HUES64 (cell line): ENCODE results near the gene TMED4.
"Not testable (repeated sequence)": the region's sequence is repeated elsewhere in the genome, so short reads cannot be mapped to it uniquely, and the experiment has no call there.

Experiments used
- H3K27ac ChIP-seq: 2 replicates; pipeline ENCODE4 v1.7.0; 2013; ENCODE audit warnings: low read depth, low read length, inconsistent platforms
- H3K27me3 ChIP-seq: 2 replicates; pipeline ENCODE4 v1.6.1; 2013; ENCODE audit warnings: mild to moderate bottlenecking, low read length; ENCODE audit not compliant: insufficient read depth
- H3K36me3 ChIP-seq: 2 replicates; pipeline ENCODE4 v1.6.1; 2013; ENCODE audit warnings: mild to moderate bottlenecking, low read length; ENCODE audit not compliant: insufficient read depth
- H3K4me1 ChIP-seq: 2 replicates; pipeline ENCODE4 v1.6.1; 2013; ENCODE audit warnings: mild to moderate bottlenecking, low read length, moderate library complexity; ENCODE audit not compliant: insufficient read depth
- H3K4me3 ChIP-seq: 2 replicates; pipeline ENCODE4 v1.5.1; 2013; ENCODE audit warnings: mild to moderate bottlenecking, low read length, moderate library complexity
- H3K9ac ChIP-seq: 2 replicates; pipeline ENCODE4 v1.6.1; 2013; ENCODE audit warnings: mild to moderate bottlenecking, low read depth, low read length
- H3K9me3 ChIP-seq: 2 replicates; pipeline ENCODE4 v1.6.1; 2013; ENCODE audit warnings: low read depth, low read length; ENCODE audit not compliant: insufficient read depth
- WGBS: fragments of 150-250, 120-280 bp; methylation state at CpG from one replicate; pipeline ENCODE4 v1.1.7; 2013; ENCODE audit warnings: missing lambda C conversion rate; 5-methylcytosine and 5-hydroxymethylcytosine counted together

TMED4 gene

DNA sequence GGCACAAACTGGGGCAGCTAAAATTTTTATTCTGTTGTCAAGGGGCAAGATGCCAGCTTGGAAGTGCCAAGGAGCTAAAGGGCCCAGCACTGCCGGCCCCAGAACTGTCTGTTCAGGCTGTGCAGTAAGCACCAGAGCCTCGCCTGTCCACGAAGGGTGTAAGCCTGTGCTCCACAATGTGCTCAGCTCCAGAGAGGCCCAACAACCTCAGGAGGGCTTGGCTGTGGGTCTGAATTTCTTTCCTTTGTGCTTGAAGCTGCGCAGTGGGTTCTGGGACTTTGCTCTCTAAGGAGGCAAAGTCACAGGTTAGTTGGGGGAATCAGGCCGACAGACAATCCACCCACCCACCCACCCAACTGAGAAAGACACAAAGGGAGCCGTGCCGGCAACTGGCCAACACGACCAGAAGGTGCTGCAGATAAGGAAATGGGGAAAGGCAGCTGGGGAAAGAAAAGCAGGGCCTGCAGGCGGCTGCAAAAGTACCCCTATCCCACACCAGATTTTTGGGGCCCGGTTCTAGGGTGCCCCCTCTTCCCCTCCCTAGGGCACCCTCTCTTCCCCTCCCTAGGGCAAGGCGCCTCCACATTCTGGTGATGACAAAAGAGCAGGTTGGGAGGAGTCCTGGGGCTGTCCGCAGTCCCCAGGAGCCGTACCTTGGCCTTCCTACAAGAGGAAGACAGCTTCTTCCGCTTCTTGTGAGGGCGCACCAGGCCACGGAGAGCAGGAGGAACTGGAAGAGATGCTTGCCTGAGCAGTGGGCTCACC, 16.1 kb downstream of the TMED4 start:
- Histone ChIP-seq H3K27ac (no peak overlapping the region), H3K4me1 (no peaks in the 10 kb centered on the region), H3K9ac (no peak overlapping the region), H3K36me3 (peaks cover 69% of the 10 kb centered on the region), H3K9me3 (no peaks in the 10 kb centered on the region), H3K4me3 (no peak overlapping the region), H3K27me3 (no peaks in the 10 kb centered on the region)
- whole genome bisulfite sequencing, result 91% methylated on average over 11 of the region's 16 CpGs

DNA sequence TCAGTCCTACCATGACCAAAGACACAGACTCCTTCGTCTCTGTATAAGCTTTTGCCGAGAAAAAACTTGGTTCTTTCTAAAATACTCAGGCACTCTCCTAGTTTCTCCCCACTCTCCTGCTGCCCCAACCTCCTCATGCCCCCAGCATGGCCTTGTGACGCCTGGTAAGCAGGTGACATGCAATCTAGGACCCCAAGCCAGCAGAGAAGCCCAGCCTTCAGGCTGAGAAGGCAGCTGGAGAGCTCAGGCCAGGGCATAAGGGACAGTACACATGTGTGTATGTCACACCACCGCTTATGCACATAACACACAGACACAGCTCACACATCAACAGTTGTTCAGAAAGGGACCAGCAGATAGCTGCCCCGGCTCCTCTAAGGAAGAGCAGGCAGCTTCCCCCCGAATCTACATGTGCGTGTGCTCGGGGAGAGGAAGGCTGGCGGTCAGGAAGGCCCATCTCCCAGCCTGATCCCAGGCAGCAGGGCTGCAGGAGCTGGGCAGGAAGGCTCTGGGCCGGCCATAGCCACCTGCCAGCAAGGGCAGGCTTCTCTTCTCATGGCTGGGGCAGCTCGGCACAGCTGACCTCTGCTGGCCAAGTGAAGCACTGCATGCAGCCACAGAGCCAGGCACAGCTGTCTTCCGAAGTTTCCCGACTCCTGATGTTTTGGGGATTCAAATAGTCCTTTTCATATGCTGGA, 16.8 kb downstream of the TMED4 start:
- no peaks in the 10 kb centered on the region for H3K27me3 ChIP-seq
- no peak overlapping the region for H3K9ac ChIP-seq
- WGBS, result 80% methylated on average over 13 of the region's 13 CpGs
- peaks cover 62% of the 10 kb centered on the region for H3K36me3 ChIP-seq
- no peaks in the 10 kb centered on the region for H3K9me3 ChIP-seq
- no peak overlapping the region for H3K27ac ChIP-seq
- no peak overlapping the region for H3K4me3 ChIP-seq
- H3K4me1 ChIP-seq, result no peaks in the 10 kb centered on the region

DNA sequence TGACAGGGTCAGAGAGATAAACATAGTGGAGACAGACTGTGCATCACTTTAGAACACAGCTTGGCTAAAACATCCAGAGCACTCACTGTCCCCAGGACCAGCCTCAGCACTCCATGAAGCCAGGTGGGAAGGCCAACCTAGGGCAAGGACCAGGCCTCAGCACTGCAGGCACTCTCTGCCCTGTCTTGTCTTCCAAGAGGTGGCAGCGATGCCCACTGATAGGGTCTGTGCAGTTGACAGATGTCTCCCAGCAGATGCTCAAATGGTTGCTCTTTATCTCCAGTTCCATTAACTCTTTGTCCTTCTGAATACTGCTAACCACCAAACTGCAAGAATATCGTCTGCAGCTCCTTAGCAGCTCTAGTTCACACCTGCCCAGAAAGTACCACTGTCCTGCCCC, 17.4 kb downstream of the TMED4 start:
- no peak overlapping the region for H3K27ac ChIP-seq
- H3K36me3 ChIP-seq, result peaks cover 56% of the 10 kb centered on the region
- H3K4me1 ChIP-seq, result no peaks in the 10 kb centered on the region
- H3K27me3 ChIP-seq, result no peaks in the 10 kb centered on the region
- H3K4me3 ChIP-seq, result no peak overlapping the region
- no peak overlapping the region for H3K9ac ChIP-seq
- no peaks in the 10 kb centered on the region for H3K9me3 ChIP-seq
- over 99% methylated on average over 2 of the region's 2 CpGs for WGBS

DNA sequence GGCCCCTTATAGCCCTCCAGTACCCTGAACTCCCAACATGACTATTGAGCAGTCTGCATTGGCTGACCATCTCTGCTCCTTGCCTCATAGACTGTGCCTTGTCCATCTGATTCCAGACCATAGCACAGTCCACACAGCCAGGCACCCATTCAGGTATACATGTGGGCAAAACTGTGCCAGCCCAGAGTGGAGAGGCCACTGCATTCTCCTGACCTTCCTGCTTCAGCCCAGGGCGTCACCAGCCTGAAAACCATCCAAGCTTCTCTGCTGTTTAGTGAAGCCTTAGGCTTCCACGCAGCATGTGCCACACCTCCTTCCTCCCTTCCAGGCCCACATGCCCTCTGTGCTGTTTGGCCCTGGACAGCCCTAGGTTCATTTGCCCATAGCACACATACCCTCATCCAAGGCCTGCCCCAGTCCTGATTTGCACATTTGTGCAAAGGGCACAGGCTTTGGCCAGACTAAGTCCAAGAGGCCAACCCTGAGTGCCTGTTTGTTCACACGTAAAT, 18.8 kb downstream of the TMED4 start:
- 92% methylated on average over 3 of the region's 3 CpGs for WGBS
- Histone ChIP-seq H3K4me1 (no peaks in the 10 kb centered on the region), H3K27ac (no peak overlapping the region), H3K9me3 (no peaks in the 10 kb centered on the region), H3K4me3 (no peak overlapping the region), H3K27me3 (no peaks in the 10 kb centered on the region), H3K36me3 (peaks cover 42% of the 10 kb centered on the region), H3K9ac (no peak overlapping the region)

DNA sequence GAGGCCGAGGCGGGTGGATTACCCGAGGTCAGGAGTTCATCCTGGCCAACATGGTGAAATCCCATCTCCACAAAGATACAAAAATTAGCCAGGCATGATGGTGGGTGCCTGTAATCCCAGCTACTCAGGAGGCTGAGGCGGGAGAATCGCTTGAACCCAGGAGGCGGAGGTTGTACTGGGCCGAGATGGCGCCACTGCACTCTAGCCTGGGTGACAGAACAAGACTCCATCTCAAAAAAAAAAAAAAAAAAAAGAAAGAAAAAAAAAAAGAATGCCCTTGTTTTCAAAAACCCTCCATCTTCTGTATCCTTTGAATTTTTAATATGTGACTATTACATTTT, 19.4 kb downstream of the TMED4 start:
- WGBS, result 88% methylated on average over 7 of the region's 8 CpGs
- peaks cover 36% of the 10 kb centered on the region for H3K36me3 ChIP-seq
- H3K4me3 ChIP-seq, H3K9me3 ChIP-seq, H3K4me1 ChIP-seq, H3K9ac ChIP-seq, H3K27ac ChIP-seq, H3K27me3 ChIP-seq: not testable (repeated sequence)

DNA sequence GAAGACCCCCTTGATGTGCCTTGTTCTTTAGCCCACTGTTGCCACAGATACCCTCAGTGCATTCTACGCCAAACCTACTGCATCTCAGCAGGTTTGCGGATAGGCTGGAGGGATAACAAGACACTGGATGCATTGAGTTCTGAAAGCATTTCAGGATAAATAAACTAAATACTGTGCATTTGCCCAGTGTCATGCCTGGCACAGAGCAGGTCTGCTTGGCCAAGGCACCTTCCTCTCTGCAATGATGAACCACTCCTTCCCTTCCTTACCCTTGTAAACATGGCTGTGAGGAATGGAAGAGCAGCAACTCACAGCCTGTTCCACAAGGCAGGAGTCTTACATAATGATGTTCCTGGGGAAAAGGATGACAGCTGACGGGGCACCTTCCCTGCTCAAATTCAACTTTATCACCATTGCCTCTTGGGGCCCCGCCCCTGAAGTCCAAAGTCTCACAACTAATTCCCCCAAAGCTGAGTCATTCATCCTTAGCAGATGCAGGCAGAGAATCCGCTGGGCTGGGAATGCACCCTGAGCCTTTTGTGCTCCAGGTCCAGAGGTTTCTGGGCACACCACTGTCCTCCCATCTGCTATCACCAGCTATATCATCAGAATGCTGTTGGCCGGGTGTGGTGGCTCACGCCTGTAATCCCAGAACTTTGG, 19.9 kb downstream of the TMED4 start:
- Histone ChIP-seq H3K4me3 (no peak overlapping the region), H3K4me1 (no peaks in the 10 kb centered on the region), H3K27ac (no peak overlapping the region), H3K9ac (no peak overlapping the region), H3K9me3 (no peaks in the 10 kb centered on the region), H3K27me3 (no peaks in the 10 kb centered on the region), H3K36me3 (peaks cover 31% of the 10 kb centered on the region)
- 87% methylated on average over 7 of the region's 7 CpGs for WGBS

DNA sequence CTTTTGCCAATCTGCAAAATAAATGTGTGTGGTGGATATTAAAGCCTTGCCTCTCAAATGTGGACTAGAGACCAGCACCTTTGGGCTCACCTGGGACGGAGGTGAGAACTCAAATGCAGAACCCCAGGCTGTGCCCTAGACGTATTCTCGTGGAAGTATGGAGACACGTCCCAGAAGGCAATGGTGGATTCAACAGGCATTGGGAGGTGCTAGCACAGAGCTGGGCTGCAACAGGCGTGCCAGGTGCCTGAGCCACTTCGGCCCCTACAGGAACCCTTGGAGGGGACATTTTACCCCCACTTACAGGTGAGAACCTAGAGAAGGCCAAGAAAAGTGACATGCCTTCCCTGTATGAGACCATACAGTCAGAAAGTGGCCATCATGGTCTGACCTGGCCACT, 20.6 kb downstream of the TMED4 start:
- WGBS, result 89% methylated on average over 6 of the region's 6 CpGs
- H3K9me3 ChIP-seq, result no peaks in the 10 kb centered on the region
- no peaks in the 10 kb centered on the region for H3K27me3 ChIP-seq
- H3K4me1 ChIP-seq, result no peaks in the 10 kb centered on the region
- no peak overlapping the region for H3K27ac ChIP-seq
- peaks cover 25% of the 10 kb centered on the region for H3K36me3 ChIP-seq
- H3K4me3 ChIP-seq, result no peak overlapping the region
- no peak overlapping the region for H3K9ac ChIP-seq

DNA sequence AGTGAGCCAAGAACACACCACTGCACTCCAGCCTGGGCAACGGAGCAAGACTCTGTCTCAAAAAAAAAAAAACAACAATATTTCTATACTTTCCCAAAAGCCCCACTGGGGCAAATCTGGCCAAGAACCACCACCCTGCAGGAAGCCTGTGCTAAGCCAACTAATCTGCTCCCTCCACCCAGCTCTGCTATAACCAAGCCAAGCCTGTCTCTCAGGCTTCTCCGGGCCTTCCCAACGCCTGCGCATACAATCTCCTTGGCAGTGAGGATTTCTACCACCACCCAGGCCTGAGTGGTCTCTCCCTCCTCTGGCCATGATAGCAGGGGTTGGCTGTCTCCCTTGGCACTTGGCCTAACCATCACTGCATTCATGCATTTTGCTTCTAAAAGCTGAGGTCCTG, 22.5 kb downstream of the TMED4 start:
- H3K4me1 ChIP-seq, result no peaks in the 10 kb centered on the region
- no peaks in the 10 kb centered on the region for H3K9me3 ChIP-seq
- H3K9ac ChIP-seq, result no peak overlapping the region
- H3K27me3 ChIP-seq, result no peaks in the 10 kb centered on the region
- H3K27ac ChIP-seq, result no peak overlapping the region
- peaks cover 7% of the 10 kb centered on the region for H3K36me3 ChIP-seq
- H3K4me3 ChIP-seq, result no peak overlapping the region
- WGBS, result 92% methylated on average over 4 of the region's 4 CpGs

DNA sequence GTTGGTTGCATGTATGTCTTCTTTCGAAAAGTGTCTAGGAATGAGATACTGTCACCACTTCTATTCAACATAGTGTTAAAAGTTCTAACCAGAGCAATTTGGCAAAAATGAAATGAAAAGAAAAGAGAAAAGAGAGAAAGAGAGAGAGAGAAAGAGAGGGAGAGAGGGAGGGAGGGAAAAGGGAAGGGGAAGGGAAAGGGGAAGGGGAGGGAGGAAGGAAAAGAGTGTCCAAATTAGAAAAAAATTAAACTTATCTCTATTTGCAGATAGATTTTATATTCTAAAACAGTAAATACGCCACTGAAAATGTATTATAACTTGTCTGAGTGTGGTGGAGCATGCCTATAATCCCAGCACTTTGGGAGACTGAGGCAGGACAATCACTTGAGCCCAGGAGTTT, 24.5 kb downstream of the TMED4 start:
- no peak overlapping the region for H3K9ac ChIP-seq
- H3K27me3 ChIP-seq, result no peaks in the 10 kb centered on the region
- H3K36me3 ChIP-seq, result no peaks in the 10 kb centered on the region
- H3K4me3 ChIP-seq, result no peak overlapping the region
- H3K4me1 ChIP-seq, result no peaks in the 10 kb centered on the region
- no peak overlapping the region for H3K27ac ChIP-seq
- no peaks in the 10 kb centered on the region for H3K9me3 ChIP-seq
- 100% methylated on average over 1 of the region's 2 CpGs for WGBS

DNA sequence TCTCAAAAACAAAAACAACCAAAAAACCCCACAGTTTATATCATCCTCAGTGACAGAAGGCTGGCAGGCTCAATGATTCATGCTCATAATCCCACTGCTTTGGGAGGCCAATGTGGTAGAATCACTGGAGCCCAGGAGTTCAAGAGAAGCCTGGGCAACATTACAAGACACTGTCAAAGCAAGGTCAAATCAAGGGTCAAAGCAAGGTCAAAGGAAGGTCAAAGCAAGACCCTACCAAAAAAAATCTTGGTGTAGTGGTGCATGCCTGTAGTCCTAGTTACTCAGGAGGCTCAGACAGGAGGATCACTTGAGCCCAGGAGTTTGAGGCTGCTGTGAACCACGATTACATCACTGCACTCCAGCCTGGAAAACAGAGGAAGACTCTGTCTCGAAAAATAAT, 26.7 kb downstream of the TMED4 start:
- Histone ChIP-seq H3K36me3 (no peaks in the 10 kb centered on the region), H3K9me3 (no peaks in the 10 kb centered on the region), H3K4me3 (no peak overlapping the region), H3K4me1 (no peaks in the 10 kb centered on the region), H3K27me3 (no peaks in the 10 kb centered on the region), H3K27ac (no peak overlapping the region), H3K9ac (no peak overlapping the region)
- 93% methylated on average over 2 of the region's 2 CpGs for WGBS

DNA sequence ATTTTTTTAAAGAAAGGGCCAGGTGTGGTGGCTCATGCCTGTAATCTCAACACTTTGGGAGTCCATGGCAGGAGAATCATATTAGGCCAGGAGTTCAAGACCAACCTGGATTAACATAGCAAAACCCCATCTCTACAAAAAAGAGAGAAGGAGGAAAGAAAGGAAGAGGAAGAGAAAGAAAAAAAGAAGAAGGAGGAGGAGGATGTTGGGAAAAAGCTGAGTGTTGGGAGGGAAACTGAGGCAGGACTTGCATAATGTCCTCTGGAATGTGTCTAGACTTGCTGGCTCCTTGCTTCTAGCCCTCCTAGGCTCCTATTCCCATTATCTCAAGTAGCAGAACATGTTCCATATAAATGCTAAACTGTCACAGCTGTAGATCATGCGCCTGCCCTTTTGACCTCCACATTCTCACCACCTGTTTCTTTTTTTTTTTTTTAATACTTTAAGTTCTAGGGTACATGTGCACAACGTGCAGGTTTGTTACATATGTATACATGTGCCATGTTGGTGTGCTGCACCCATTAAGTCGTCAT, 29.5 kb downstream of the TMED4 start:
- 82% methylated on average over 2 of the region's 3 CpGs for WGBS
- H3K9ac ChIP-seq, H3K4me1 ChIP-seq, H3K4me3 ChIP-seq, H3K36me3 ChIP-seq, H3K27me3 ChIP-seq, H3K27ac ChIP-seq, H3K9me3 ChIP-seq: not testable (repeated sequence)
